HG02678 (cell line): ENCODE data around the gene GPHN.
"Not testable (repeated sequence)": the region's sequence is repeated elsewhere in the genome, so short reads cannot be mapped to it uniquely, and the experiment has no call there.

Source experiments
- ATAC-seq: cut with Tn5 transposase; IDR thresholded peaks from one replicate; pipeline ENCODE4 v1.9.1; 2021; ENCODE audit warnings: mild to moderate bottlenecking, moderate library complexity; ENCODE audit not compliant: unreplicated experiment

GPHN gene

DNA sequence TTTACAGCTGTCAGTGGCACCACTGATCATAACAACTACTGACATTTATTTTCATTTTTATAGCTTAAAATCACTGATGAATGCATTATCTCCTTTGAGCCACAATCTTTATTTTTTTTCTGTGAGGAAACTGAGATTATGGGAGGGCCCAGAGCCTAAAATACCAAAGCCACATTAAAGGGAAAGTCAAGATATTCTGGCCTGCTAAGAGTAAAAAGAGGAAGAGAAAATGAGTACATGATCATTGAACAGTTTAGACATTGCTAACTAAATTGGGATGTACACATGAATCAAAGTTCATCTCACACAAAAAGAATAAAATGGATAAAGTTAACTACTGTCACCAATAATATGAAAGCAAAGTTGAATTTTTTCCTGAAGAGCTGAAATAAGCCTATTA lies 510.8 kb downstream of the GPHN start:
- ATAC-seq = no peak

DNA sequence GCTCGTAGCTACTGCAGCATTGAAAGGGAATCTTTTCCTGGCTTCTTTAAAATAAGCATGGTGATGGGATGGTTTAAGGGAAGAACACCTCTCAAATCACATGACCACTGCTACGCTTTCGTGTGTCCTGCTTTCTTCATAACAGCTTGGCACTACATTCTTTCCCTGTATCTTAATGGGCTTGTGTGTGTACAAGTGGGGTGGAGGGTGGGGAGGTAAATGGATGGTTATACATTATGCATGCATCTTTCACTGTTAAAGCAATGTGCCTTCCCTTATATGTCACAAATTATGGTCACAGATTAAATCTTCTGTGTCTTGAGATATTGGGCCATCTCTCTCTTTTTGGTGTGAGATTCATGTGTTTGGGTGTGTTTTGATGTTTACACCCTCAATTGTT lies 511.8 kb downstream of the GPHN start:
- ATAC-seq = no peak

DNA sequence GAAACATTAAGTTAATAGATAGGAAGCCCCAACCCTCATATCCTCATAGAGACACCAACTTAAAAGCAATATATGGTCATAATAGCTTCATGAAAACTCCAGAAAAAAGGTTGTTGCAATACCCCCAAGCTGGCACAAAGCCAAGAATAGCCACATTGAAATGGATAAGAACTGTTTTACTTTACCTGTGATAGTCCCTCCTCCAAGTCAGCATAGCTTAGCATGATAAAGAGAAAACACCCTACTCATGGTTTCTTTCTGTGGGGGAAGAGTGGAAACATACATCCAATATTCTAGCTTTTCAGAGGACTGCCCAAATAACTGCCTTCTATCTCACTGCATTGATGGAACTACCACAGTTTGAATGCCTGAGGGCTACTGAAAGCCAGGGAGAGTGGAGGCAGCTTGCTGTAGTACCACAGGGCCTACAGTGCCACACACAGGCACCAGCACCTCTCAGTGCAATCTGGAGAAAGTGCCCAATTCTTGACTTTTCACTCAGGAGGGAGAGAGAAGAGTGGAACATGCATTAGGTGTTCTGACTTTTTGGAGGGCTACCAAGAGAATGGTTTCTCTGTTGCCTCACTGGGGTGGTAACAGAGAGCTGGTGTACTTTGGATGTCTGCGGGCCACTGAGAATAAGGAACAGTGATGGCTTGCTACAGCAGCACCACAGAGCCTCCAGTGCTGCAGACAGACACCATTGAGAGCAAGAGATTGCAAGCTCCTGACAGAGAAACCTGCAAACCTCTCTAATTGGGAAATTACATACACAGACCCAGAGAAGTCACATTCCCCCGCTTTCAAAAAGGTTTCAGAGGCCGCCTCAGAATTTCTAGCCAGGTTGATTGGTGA lies 524.2 kb downstream of the GPHN start:
- ATAC-seq = no peak

DNA sequence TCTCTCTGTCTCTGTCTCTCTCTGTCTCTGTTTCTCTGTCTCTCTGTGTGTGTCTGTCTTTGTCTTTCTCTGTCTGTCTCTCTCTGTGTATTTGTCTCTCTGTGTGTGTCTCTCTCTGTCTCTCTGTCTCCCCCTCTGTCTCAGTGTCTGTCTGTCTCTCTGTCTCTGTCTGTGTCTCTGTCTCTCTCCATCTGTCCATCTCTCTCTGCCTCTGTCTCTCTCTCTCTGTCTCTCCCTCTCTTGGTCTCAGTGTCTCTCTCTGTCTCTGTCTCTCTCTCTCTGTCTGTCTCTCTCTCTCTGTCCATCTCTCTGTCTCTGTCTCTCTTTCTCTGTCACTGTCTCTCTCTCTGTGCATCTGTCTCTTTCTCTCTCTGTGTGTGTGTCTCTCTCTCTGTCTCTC lies 537.5 kb downstream of the GPHN start:
- ATAC-seq = no peak

DNA sequence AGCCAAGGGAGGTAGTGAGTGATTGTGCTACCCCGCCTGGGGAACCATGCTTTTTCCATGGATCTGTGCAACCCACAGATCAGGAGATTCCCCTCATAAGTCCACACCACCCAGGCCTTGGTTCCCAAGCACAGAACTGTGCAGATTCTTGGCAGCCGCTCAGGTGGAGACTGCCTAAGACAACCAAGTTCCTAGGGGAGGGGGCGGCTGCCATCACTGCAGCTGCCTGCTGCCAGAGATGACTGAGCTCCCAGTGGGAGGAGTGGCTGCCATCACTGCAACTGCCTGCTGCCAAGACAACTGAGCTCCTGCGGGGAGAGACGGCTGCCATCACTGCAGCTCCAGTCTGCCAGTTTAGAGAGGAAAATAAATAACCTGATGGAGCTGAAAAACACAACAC lies 542.9 kb downstream of the GPHN start:
- no peak for ATAC-seq

DNA sequence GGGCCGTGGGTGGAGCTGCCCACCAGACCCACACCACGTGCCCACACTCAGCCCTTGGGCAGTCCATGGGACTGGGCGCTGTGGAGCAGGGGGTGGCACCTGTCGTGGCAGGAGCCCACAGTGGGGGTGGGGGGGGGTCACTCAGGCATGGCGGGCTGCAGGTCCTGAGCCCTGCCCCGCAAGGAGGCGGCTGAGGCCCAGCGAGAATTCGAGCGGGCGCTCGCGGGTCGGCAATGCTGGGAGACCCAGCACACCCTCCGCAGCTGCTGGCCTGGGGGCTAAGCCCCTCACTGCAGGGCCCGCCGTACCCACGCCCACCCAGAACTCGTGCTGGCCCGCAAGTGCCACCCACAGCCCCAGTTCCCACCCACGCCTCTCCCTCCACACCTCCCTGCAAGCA lies 548.7 kb downstream of the GPHN start:
- no peak for ATAC-seq

DNA sequence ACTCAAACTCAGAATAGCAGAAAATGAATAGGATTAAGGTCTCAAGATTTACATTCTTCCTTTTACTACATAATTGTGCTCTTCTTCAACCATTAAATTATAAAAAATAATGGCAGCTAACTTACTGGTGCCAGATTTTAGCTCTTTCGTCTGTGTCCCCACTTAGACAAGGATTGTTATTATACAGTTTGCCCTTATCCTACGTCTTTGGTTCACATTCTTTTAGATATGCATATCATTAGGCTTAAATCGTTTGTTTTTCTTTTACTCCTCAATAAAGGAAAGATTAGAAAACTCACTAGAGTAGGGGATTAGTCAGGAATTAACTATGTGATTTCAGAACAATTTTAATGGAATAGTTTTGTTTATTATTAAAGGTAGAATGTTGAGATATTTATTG lies 551.6 kb downstream of the GPHN start:
- no peak for ATAC-seq

DNA sequence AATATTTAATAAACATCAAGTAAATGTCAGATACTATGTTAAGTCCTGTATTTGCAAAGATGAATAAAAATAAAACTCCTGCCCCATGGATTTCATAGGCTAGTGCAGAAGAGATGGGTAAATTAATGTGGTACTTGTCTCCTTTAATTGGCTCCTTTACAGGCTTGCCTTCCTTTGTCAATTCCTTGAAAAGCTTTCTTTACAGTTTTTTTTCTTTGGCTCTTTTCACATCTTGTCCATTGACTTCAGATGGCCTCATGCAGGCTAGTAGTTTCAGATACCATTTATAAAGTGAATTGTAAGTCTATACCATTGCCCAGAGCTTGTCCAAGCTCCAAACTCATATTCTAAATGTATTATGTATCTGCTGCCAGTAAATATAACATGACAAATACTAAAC lies 552.6 kb downstream of the GPHN start:
- no peak for ATAC-seq

DNA sequence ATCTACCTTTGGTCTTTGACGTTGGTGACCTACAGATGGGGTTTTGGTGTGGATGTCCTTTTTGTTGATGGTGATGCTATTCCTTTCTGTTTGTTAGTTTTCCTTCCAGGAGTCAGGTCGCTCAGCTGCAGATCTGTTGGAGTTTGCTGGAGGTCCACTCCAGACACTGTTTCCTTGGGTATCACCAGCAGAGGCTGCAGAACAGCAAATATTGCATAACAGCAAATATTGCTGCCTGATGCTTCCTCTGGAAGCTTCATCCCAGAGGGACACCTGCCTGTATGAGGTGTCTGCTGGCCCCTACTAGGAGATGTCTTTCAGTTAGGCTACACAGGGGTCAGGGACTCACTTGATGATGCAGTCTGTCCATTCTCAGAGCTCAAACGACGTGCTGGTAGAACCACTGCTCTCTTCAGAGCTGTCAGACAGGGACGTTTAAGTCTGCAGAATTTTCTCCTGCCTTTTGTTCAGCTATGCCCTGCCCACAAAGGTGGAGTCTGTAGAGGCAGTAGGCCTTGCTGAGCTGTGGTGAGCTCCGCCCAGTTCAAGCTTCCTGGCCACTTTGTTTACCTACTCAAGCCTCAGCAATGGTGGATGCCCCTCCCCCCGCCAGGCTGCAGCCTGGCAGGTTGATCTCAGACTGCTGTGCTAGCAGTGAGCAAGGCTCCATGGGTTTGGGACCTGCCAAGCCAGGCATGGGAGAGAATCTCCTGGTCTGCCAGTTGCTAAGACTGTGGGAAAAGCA lies 559.3 kb downstream of the GPHN start:
- not testable (repeated sequence) for ATAC-seq

DNA sequence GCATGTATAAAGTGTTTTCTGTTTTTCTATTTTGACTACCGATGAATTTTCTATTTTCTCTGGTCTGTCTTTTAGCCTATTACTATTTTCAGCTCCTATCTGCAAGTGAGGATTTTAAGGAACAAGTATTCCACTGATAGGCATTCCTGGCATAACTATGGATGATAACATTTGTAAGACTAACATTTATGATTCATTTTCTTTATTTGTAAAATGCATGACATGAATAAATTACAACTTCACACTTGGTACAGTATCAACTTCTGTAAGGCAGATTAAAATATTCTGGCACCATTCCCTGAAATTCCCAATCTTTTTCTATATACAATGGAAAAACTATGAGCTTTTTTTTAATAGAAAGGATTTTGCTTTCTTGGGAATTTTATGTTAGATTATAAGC lies 560.3 kb downstream of the GPHN start:
- ATAC-seq = no peak

DNA sequence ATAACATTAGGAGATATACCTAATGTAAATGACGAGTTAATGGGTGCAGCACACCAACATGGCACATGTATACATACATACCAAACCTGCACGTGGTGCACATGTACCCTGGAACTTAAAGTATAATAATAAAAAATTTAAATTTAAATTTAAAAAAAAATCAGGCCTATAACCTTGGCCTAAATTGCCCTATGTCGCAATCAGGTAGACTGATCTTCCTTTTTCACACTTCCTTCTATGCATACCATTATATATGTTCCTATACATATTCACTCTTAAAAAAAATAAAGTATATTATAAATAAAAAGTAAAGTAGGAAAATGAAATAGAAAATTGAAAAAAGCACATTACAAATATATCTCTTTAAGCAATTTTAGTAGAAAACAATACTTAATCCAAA lies 563.6 kb downstream of the GPHN start:
- ATAC-seq = no peak

DNA sequence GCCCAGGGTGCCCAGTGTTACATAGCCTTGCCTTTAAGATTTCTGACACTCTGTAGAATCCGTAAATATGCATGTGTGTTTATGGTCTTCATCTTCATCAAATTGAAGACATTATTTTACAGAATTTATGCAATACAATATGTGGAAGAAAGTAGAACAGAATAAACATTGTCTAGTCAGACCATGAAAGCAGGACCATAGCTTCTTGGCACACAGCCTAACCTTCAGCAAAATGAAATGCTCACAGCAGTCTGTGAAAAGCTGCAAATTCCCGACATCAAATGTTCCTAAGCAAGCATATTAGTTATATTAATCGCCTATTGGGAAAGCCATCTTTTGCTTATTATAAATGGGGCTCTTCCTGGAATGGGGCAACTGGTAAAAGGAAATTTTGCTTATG lies 570.0 kb downstream of the GPHN start:
- ATAC-seq = no peak

DNA sequence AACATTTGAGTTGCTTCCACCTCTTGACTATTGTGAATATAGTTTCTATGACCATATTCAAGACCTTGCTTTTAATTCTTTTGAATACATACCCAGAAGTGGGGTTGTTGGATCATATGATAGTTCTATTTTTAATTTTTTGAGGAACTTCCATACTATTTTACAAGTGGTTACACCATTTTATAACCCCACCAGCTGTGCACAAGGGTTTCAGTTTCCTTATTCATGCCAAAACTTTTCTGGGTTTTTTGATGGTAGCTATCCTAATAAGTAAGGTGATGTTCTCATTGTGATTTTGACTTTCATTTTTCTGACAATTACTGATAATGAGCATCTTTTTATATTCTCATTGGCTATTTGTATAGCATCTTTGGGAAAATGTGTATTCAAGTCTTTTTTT lies 571.9 kb downstream of the GPHN start:
- ATAC-seq = no peak

DNA sequence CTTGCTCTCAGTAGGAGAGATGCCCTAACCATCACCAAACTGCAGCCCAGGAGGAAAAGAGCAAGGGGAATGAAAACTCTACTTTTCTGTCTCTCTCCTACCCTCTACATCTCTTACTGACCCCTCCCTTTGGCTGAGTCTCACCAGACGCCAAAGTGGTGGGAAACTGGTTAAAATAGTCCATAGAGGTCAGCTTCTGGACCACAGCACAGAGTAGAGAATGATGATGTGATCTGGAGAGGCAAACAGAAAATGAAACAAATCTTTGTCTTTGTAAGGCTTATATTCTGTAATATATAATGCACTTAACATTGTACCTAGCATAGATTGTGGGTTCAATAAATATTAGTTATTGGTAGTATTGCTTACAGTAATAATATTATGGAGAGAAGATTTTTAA lies 600.3 kb downstream of the GPHN start:
- no peak for ATAC-seq

DNA sequence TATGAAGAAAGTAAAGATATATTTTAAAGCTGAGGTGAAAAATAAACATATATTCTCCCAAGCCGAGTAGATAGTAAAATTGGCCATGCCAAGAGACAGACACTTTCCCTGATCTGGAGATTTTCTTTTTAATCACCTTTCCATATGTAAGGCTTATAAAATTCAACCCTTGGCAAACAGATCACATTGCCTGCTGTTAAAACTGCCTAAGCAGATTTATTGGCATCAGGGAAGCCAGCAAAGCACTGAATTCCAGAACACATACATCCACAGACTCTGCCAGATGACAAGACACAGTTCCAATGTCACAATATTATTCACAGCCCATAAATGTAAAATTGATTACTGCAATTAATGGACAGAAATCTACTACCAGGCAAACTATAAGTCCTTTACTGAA lies 603.1 kb downstream of the GPHN start:
- no peak for ATAC-seq

DNA sequence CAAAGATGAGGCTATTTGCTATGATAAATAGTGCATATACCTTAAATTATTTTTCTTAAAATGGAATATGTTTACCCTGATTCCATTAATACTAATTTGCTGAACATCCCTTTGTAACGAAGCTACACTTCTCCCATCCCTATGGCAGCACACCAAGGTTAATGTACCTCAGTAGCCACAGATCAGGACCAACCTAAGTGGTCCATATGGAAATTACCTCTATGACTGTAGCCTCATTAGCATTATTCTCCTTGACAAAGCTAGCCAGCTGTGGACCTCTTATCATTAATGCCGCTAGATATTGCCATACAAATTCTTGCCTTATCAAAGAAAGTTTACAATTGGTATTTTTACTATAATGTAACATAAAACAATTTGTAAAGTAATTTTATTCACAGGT lies 604.4 kb downstream of the GPHN start:
- no peak for ATAC-seq

DNA sequence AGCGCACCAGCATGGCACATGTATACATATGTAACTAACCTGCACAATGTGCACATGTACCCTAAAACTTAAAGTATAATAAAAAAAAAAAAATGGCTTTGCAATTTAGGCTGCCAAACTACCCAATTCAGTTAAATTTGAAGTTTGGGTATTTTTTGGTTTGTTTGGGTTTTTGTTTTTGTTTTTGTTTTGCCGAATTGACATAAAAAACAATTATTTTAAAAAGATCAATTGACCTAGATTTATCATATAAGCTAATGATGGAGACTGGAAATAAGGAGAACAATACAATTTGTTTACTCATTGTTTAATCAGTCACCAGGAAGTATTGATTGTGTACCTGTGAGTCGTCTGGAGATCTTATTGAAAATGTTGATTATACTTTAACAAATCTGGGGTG lies 619.2 kb downstream of the GPHN start:
- no peak for ATAC-seq

DNA sequence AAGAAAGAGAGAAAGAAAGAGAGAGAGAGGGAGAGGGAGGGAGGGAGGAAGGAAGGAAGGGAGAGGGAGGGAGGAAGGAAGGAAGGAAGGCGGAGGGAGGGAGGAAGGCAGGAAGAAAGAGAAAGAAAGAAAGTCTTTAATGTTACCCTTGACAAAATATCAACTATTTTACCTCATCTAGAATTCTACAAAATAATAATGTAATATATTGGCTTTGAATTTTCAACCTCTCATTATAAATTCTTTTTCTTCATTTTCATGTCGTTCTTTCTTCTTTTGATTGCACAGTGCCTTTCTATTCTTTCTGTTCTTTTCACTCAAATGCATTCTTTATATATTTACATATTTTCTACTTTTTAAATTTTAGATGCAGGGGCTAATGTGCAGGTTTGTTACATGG lies 621.8 kb downstream of the GPHN start:
- no peak for ATAC-seq

DNA sequence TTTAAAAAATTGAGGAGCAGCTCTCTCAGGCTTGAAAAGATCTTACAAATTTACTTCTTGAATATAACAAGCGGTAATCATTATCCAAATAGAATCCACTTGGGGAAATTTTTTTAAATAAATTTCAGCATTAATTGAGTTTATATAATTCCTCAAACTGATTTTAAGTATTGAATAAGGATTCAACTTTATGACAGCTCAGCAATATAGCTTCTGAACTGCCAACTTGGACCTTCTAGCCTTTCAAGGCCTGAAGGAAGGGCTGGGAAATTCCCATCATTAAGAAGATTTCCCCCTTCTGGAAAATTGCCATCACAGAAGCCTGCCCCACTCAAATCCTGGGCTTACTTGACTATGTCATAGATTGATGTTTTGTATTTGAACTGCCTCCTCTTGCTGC lies 623.7 kb downstream of the GPHN start:
- ATAC-seq = no peak

DNA sequence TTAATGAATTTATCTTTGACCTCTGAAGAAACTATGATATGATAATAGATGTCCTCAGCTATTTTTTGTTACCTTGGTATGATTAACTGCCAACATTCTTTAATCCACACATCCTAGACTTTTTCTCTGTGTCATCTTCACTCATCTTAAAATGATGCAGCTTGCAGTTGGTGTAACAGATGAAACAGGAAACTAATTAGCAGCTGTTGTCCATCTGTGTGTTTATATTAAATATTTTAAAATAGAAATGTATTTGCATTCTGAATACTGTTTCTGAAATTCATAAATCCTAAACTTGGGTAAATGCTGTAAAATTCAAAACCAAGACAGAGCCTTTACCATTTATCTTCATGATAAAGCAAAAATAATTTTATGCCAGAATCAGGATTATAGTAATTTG lies 625.2 kb downstream of the GPHN start:
- ATAC-seq = no peak

DNA sequence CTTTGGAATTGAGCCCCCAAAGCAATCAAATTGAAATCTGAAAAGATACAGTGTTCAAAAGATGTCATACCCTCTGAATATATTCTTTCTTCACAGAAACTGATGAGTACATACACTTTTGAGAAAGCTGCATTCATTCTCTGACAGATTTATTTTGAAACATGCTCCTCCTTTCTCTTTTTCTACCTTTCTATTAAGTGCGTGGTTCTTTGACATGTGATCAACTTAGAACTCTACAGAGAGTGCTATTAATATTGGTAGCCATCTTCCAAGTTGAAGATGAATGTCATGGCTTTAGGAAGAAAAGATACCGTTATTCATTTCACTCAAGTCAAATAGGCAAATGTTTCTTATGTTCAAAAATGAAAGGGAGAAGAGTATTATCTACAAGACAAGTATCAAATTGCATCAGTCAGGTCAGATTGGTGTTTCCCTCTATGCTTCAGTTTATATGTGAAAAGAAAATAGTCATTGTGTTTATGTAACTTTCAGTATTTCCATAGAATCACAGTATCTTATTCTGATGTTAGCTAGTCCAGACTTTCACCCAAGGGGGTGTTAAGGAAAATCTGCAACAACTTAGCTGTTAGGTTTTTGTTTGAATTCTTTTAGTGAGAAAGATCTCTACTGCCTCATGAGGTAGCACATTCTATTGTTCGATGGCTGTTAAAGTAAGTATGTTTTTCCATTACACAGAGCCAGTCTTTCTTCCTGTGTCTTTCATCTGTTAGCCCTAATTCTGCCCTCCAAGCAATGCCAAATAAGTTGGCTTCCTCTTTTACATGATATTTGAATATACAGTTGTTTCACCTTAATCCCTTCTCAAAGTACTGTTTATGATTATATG lies 625.9 kb downstream of the GPHN start:
- ATAC-seq = no peak
